K562 treated with DMSO at 1 percent for 24 hours (cell line): Measurements from ENCODE around the gene NRXN3. TPM values are rescaled to one million over a fixed set of nuclear protein-coding genes. Genes with fewer than 3 reads are reported as not detected.

Experiments
- total RNA-seq: library from RNA; unstranded; fragments of 300-600 nt; gene quantifications from 2 replicates; pipeline ENCODE4 v1.2.3, GENCODE V29; 2022; ENCODE audit warnings: low read depth; ENCODE audit not compliant: insufficient read depth

Gene NRXN3
- total RNA-seq, result 0.16 and 0.46 TPM in 2 replicates

GRCh38 chr14:78170203-78170602 is at the start of gene NRXN3:
TSS of gene NRXN3 (plus strand) at chr14:78170373. CDS start at chr14:78243094, 72,721 bp downstream.

